H9 (cell line): ENCODE data around the gene THSD4. TPM values are rescaled to one million over a fixed set of nuclear protein-coding genes. Genes with fewer than 3 reads are reported as not detected.

Source experiments
- DNase-seq: peaks from one replicate; pipeline ENCODE4 v3.0.0-alpha.2; 2017
- H2AFZ ChIP-seq: one replicate; pipeline ENCODE4 v1.6.1; 2013; ENCODE audit warnings: mild to moderate bottlenecking, low read length, control low read depth, moderate library complexity
- H2AK5ac ChIP-seq: 2 replicates; pipeline ENCODE4 v1.6.1; 2013; ENCODE audit warnings: low read length, control low read depth, mixed read lengths; ENCODE audit not compliant: insufficient read length
- H2BK120ac ChIP-seq: one replicate; pipeline ENCODE4 v1.6.1; 2013; ENCODE audit warnings: low read depth, mild to moderate bottlenecking, low read length, control low read depth, inconsistent platforms; ENCODE audit not compliant: poor library complexity, severe bottlenecking
- H2BK12ac ChIP-seq: 2 replicates; pipeline ENCODE4 v1.6.1; 2013; ENCODE audit warnings: low read length, control low read depth, mixed read lengths, low read depth; ENCODE audit not compliant: insufficient read length
- H2BK15ac ChIP-seq: 2 replicates; pipeline ENCODE4 v1.6.1; 2013; ENCODE audit warnings: low read depth, low read length, control low read depth
- H2BK20ac ChIP-seq: one replicate; pipeline ENCODE4 v1.6.1; 2013; ENCODE audit warnings: low read depth, mild to moderate bottlenecking, low read length, control low read depth, inconsistent platforms; ENCODE audit not compliant: poor library complexity, severe bottlenecking
- H2BK5ac ChIP-seq: 2 replicates; pipeline ENCODE4 v1.6.1; 2013; ENCODE audit warnings: low read length, control low read depth, mixed read lengths; ENCODE audit not compliant: insufficient read length
- H3K14ac ChIP-seq: 2 replicates; pipeline ENCODE4 v1.6.1; 2013; ENCODE audit warnings: low read length, control low read depth; ENCODE audit not compliant: insufficient read depth
- H3K18ac ChIP-seq: 2 replicates; pipeline ENCODE4 v1.6.1; 2013; ENCODE audit warnings: low read depth, mild to moderate bottlenecking, mixed read lengths, low read length, control low read depth; ENCODE audit not compliant: insufficient read length
- H3K23ac ChIP-seq: 2 replicates; pipeline ENCODE4 v1.6.1; 2013; ENCODE audit warnings: low read length, control low read depth, mixed read lengths, low read depth; ENCODE audit not compliant: insufficient read length
- H3K23me2 ChIP-seq: 2 replicates; pipeline ENCODE4 v1.6.1; 2013; ENCODE audit warnings: low read depth, mild to moderate bottlenecking, mixed read lengths, low read length, control low read depth; ENCODE audit not compliant: insufficient read length, poor library complexity, severe bottlenecking
- H3K27ac ChIP-seq: 2 replicates; pipeline ENCODE4 v1.5.1; 2013; ENCODE audit warnings: low read length, control low read depth, mixed read lengths, low read depth; ENCODE audit not compliant: insufficient read length
- H3K27me3 ChIP-seq: 2 replicates; pipeline ENCODE4 v1.6.1; 2013; ENCODE audit warnings: low read length, control low read depth, inconsistent platforms; ENCODE audit not compliant: insufficient read depth
- H3K4ac ChIP-seq: 2 replicates; pipeline ENCODE4 v1.6.1; 2013; ENCODE audit warnings: low read depth, mild to moderate bottlenecking, control low read depth, inconsistent platforms, low read length, moderate library complexity
- H3K4me1 ChIP-seq: 2 replicates; pipeline ENCODE4 v1.6.1; 2013; ENCODE audit warnings: low read length, control low read depth, inconsistent platforms; ENCODE audit not compliant: insufficient read depth
- H3K4me2 ChIP-seq: 2 replicates; pipeline ENCODE4 v1.6.1; 2013; ENCODE audit warnings: low read length, control low read depth, mixed read lengths; ENCODE audit not compliant: insufficient read length, insufficient read depth
- H3K56ac ChIP-seq: 2 replicates; pipeline ENCODE4 v1.6.1; 2013; ENCODE audit warnings: low read depth, mild to moderate bottlenecking, mixed read lengths, low read length, control low read depth; ENCODE audit not compliant: insufficient read length
- H3K79me1 ChIP-seq: 2 replicates; pipeline ENCODE4 v1.6.1; 2013; ENCODE audit warnings: low read depth, mild to moderate bottlenecking, moderate library complexity, low read length, control low read depth, inconsistent platforms; ENCODE audit not compliant: insufficient read depth, poor library complexity, severe bottlenecking
- H3K79me2 ChIP-seq: 2 replicates; pipeline ENCODE4 v1.6.1; 2013; ENCODE audit warnings: low read length, control low read depth, inconsistent platforms; ENCODE audit not compliant: insufficient read depth
- H3K9ac ChIP-seq: 2 replicates; pipeline ENCODE4 v1.6.1; 2013; ENCODE audit warnings: low read length, control low read depth, mixed read lengths; ENCODE audit not compliant: insufficient read length; ENCODE audit errors: extremely low read depth
- H3K9me3 ChIP-seq: one replicate; pipeline ENCODE4 v1.6.1; 2013; ENCODE audit warnings: low read depth, low read length, inconsistent platforms; ENCODE audit not compliant: control insufficient read depth
- H3T11ph ChIP-seq: one replicate; pipeline ENCODE4 v1.6.1; 2013; ENCODE audit warnings: mild to moderate bottlenecking, low read length, control low read depth, inconsistent platforms
- H4K20me1 ChIP-seq: one replicate; pipeline ENCODE4 v1.6.1; 2013; ENCODE audit not compliant: control insufficient read depth, insufficient read length, insufficient read depth
- H4K5ac ChIP-seq: 2 replicates; pipeline ENCODE4 v1.6.1; 2013; ENCODE audit warnings: low read depth, mild to moderate bottlenecking, mixed read lengths, low read length, control low read depth; ENCODE audit not compliant: insufficient read length
- H4K8ac ChIP-seq: replicated peaks from 2 replicates; pipeline ENCODE4 v1.6.1; 2013; ENCODE audit warnings: low read length, control low read depth, mixed read lengths, low read depth; ENCODE audit not compliant: insufficient read length
- H4K91ac ChIP-seq: 2 replicates; pipeline ENCODE4 v1.6.1; 2013; ENCODE audit warnings: low read depth, mild to moderate bottlenecking, moderate library complexity, mixed read lengths, low read length, control low read depth; ENCODE audit not compliant: insufficient read length
- H3K27ac Mint-ChIP-seq, 3 experiments: 2 replicates in 2 of 3; 3 replicates in 1 of 3; pipeline ENCODE4 v1.8.0; 2020 to 2021; ENCODE audit warnings: mixed read lengths in 3 of 3, mild to moderate bottlenecking in 1 of 3, moderate library complexity in 1 of 3
- H3K27me3 Mint-ChIP-seq: 2 replicates; pipeline ENCODE4 v1.8.0; 2021; ENCODE audit warnings: low read depth, mild to moderate bottlenecking, moderate library complexity, mixed read lengths
- H3K36me3 Mint-ChIP-seq, 3 experiments: 2 replicates in 2 of 3; 3 replicates in 1 of 3; pipeline ENCODE4 v1.8.0; 2020 to 2021; ENCODE audit warnings: low read depth in 3 of 3, mixed read lengths in 3 of 3; ENCODE audit not compliant: insufficient read depth in 1 of 3
- H3K4me1 Mint-ChIP-seq, 2 experiments: 2 replicates each; pipeline ENCODE4 v1.8.0; 2020; ENCODE audit warnings: mixed read lengths in 2 of 2
- H3K4me3 Mint-ChIP-seq, 2 experiments: 2 replicates in 1 of 2; 3 replicates in 1 of 2; pipeline ENCODE4 v1.8.0; 2020 to 2021; ENCODE audit warnings: mild to moderate bottlenecking in 2 of 2, mixed read lengths in 2 of 2, moderate library complexity in 1 of 2
- H3K9me3 Mint-ChIP-seq, 2 experiments: 2 replicates in 1 of 2; 3 replicates in 1 of 2; pipeline ENCODE4 v1.8.0; 2020; ENCODE audit warnings: mild to moderate bottlenecking in 2 of 2, mixed read lengths in 2 of 2, moderate library complexity in 1 of 2
- WGBS: extraction: QIAGEN DNeasy Blood & Tissue Kit; methylation state at CpG from one replicate; pipeline ENCODE4 v1.1.7; 2013; ENCODE audit warnings: missing lambda C conversion rate, low lambda C conversion rate, mixed read lengths; ENCODE audit not compliant: insufficient read length; ENCODE audit errors: extremely low coverage; 5-methylcytosine and 5-hydroxymethylcytosine counted together
- total RNA-seq: library from RNA; stranded (reverse); gene quantifications from 2 replicates; pipeline ENCODE4 v1.2.1, GENCODE V29; 2021
- TF ChIP-seq, protein P1 (sequence below): fragments of 200-600 bp; sonication (generic); conservative IDR thresholded peaks from 3 replicates; pipeline ENCODE4 v1.8.0; 2021; ENCODE audit warnings: antibody characterized with exemption, mild to moderate bottlenecking

Gene THSD4
- total RNA-seq, 1 experiment from 2014 or later, result 5.5 TPM

DNA sequence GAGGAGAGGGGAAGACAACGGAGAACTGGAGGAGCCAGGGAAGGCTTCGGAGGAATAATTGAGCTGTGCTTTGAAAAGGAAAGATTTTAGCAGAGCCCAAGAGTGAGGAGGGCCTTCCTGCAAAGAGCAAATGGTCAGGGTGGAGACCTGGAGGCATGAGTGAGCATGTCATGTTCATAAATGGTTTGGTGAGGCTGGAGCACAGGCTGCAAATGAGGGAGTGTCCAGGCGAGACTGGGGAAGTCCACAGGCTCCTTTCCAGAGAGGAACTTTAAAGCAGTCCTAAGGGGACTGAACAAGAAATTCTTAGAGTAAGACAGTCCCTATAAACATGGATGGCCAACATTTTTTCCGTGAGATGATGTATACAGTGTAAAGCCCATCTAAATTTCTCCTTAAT, 108.8 kb downstream of the THSD4 start:
- Histone ChIP-seq H3K18ac (no peak overlapping the region), H2AK5ac (no peak overlapping the region), H3K9me3 (no peaks in the 10 kb centered on the region), H3T11ph (no peak overlapping the region), H3K79me2 (no peaks in the 10 kb centered on the region), H2BK120ac (no peak overlapping the region), H2BK15ac (no peak overlapping the region), H3K4me2 (no peak overlapping the region), H4K8ac (no peak overlapping the region), H3K27ac (no peak overlapping the region), H3K56ac (no peak overlapping the region), H4K91ac (no peak overlapping the region), H3K4me1 (no peaks in the 10 kb centered on the region; the same call in 1 of the 2 replicates), H2AFZ (no peak overlapping the region), H3K23ac (no peak overlapping the region), H4K5ac (no peak overlapping the region), H3K23me2 (no peaks in the 10 kb centered on the region), H4K20me1 (no peaks in the 10 kb centered on the region), H2BK5ac (no peak overlapping the region), H2BK20ac (no peak overlapping the region), H3K27me3 (no peaks in the 10 kb centered on the region), H3K79me1 (no peaks in the 10 kb centered on the region), H3K9ac (no peak overlapping the region), H2BK12ac (no peak overlapping the region), H3K4ac (no peak overlapping the region), H3K14ac (no peak overlapping the region)
- H3K27me3 Mint-ChIP-seq, result peaks cover 2% of the 10 kb centered on the region; the same call in 1 of the 2 replicates
- no peak for DNase-seq
- H3K27ac Mint-ChIP-seq, result no peak overlapping the region
- H3K4me1 Mint-ChIP-seq, result peaks cover 29 to 39% of the 10 kb centered on the region in 2 experiments
- H3K36me3 Mint-ChIP-seq, result peaks cover 0 to 4% (median 3%) of the 10 kb centered on the region in 3 experiments; a peak in 3 of 7 replicates
- no CpG with 5 or more reads among the region's 4 CpGs for WGBS
- no peak overlapping the region for H3K4me3 Mint-ChIP-seq
- peaks cover 0 to 4% of the 10 kb centered on the region in 2 experiments; a peak in 1 of 5 replicates for H3K9me3 Mint-ChIP-seq
- TF ChIP-seq, protein P1, sequence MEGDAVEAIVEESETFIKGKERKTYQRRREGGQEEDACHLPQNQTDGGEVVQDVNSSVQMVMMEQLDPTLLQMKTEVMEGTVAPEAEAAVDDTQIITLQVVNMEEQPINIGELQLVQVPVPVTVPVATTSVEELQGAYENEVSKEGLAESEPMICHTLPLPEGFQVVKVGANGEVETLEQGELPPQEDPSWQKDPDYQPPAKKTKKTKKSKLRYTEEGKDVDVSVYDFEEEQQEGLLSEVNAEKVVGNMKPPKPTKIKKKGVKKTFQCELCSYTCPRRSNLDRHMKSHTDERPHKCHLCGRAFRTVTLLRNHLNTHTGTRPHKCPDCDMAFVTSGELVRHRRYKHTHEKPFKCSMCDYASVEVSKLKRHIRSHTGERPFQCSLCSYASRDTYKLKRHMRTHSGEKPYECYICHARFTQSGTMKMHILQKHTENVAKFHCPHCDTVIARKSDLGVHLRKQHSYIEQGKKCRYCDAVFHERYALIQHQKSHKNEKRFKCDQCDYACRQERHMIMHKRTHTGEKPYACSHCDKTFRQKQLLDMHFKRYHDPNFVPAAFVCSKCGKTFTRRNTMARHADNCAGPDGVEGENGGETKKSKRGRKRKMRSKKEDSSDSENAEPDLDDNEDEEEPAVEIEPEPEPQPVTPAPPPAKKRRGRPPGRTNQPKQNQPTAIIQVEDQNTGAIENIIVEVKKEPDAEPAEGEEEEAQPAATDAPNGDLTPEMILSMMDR, result no peak
